ENCODE measurements around the gene B3GNT9. TPM values are rescaled to one million over a fixed set of nuclear protein-coding genes. Genes with fewer than 3 reads are reported as not detected.

B3GNT9 gene
- total RNA-seq, 1 donor from 2014 or later, result 3.7 TPM

GRCh38 chr16:67184995-67185650, 34.3 kb upstream of the B3GNT9 start:
- ATAC-seq, result peak; percentile 36

DNA sequence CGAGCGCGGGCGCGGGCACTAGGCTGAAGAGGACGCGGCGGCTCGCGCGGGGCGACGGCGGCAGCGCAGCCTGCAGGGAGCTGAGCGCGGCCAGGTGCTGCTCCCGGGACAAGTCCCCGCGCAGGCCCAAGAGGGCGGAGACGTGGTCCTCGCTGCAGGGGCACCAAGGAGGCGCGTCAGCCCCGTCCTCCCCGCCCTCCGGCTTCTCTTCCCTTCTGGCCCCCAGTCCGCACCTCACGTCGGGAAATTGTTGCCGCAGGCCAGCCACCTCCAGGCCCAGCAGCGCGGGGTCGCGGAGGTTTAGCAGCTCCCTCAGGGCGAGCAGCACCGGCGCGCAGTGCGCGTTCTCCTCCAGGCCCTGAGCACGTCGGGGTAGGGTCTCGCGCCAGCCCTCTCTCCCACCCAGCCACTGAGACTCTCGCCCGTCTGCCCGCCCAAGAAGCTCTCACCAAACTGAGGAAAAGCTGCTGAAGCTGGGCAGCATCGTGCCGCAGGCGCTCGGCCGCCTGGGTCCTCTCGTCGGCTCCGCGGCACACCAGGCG, 33.7 kb upstream of the B3GNT9 start:
- ATAC-seq, result peak; percentile 3

DNA sequence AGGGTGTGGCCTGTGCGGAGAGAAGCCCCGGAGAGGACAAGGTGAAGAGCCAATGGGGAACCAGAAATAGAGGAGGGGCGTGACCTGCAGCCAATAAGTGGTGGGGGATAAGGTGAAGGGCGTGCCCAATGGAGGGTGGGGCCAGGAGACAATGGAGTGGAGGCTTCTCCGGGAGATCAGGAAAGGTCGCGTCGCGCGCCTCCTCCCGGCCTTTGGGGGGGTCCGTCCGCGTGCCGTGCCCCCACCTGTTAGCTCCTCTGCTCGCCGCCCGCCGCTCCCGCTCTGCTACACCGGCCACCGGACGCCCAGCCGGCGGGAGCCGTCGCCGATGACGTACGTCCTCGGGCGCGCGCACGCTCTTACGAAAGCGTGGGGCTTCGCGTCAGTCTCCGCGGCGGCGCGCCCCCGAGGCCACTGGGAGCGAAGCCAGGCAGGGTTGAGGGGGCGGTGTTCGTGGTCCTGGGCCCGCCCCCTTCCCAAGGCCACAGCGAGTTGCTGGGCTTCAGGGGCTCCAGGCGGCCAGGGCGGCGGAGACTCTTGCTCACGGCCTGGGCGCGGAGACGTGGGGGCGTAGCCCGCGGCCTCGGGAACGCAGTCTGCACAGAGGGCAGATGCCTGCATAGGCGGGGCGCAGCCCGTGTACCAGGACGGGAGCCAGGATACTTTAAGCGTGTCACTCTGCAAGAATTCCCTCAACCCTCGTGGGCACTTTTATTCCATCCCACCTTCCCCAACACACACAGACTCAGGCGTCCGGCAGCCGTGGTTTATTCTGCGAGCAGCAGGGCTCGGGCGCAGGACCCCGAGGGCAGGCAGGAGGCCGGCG, 33.0 kb upstream of the B3GNT9 start, which contains the start of gene MATCAP1:
MATCAP1 (minus strand) TSS at position 337 of the 826 bp plus-strand sequence. CDS start 3,353 bp downstream, outside the sequence.
- peak; percentile 91 for ATAC-seq

- ATAC-seq, result no peak
Observed at GRCh38 chr16:67183284-67183626, 32.5 kb upstream of the B3GNT9 start.

DNA sequence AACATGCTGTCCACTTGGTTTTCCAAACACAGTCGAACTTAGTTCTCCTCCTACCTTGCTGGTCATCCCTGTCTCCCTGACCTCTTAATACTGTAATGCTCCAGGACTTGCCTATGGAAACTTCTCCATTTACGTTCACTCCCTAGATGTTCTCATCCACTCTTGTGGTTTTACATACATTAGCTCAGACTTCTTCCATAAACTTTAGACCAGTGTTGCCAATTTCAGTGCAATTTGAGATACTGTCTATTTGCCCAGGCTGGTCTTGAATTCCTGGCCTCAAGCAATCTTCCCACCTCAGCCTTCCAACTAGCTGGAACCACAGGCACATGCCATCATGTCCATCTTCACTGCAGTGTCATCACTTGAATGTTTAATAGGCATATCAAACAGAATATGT, 31.5 kb upstream of the B3GNT9 start:
- no peak for ATAC-seq

DNA sequence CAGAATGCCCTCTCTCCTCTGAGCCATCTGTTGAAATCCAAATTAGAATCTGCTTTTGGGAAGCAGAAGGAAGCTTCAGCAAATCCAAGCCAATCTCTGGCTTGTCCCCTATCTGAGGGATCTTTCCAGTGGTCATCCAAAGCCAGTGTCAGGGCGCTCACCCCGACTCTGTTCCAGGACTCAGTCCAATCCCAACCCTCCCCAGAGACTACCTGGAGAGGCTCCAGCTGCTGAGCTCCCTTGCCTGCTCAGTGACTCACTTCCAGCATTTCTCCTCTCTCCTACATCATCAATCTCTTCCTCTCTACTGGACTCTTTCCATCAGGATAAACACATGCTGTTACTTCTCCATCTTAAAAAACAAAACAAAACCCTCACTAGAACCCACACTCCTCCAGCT, 30.5 kb upstream of the B3GNT9 start:
- ATAC-seq, result no peak

DNA sequence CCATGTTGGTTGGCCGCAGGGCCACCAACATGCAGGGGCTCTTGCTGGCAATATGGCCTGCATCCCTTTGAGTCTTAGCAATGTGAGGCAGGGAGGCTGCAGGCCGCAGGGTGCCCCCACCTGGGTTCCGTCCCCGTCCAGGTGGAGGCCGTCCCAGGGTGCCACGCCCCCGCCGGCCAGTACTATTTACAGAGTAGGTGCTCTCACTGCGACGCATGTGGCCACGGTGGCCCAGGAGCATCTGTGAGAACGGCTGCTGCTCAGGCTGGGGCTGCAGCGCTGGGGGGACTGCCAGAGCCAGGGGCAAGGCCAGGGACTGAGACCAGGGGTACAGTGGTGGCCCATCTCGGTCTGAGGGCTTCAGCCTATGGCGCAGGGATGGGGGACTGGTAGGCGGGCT, 29.4 kb upstream of the B3GNT9 start:
- ATAC-seq, result no peak

DNA sequence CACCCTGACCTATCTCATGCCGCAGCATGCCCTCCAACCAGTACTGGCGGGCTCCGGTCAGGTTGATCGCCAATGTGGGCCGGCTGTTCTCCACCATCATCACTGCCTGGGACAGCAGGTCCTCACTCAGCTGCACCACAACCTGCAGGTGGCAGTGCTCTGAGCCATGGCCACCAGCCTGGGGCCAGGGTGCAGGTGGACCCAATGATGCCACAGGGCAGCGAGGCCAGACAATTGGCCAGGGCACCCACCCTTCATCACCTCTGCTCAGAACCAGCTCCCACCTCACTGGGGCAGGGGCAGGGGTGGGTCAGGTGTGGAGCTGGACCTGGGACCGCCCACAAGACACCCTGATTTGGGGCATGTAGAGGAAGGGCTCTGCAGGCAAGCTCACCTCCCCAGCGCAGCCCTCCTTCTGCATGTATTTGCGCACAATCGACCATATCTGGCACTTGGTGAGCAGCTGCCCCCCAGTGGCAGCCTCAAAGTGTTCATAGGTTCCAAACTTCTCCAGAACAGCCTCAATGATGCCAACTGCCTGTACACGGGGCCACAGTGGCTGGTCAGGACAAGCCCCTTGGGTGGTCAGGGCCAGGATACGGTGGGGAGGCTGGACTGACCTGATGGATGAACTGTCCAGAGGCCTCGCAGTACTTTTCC, 28.8 kb upstream of the B3GNT9 start:
- ATAC-seq, result peak; percentile 3

DNA sequence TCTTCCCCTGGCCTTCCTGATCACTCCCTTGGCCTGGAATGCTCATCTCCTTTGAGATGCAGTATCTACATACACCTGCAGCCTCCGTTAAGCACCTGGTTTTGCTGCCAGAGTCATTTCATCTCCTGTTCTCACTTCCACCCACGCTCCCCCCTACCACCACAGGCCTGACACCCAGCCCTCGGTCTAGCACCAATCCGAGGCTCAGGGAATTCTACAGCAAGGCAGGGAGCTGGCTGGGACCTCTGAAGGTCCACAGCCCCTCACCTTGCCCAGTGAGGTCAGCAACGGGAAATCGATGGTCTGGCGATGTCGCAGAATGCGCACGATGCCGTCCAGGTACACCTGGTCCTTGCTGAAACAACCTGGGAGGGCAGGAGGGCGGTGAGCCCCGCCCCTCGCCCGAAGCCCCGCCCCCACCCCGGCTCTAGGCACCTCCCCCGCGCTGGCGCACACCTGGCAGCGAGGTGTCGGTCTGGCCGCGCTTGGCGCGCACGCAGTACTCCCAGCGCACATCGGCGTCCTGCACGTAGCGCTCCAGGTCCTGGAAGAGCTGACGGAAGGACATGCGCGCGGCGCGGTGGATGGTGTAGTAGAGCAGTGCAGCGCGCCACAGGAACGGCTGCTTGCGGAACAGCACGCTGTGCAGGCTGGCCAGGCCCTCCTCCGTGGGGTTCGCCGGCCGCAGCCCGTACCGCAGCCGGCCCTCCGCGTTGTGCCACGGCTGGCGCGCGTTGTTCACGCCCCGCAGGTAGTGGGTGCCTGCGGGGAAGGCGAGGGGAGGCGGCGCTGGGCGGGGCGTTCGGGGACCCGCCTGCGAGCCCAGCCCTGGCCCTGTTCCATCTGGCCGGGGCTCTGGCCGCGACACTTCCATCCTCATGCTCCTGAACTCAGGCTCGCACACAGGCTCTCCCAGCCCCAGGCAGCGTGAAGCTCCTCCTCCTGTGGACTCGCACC, 27.2 kb upstream of the B3GNT9 start:
- ATAC-seq, result peak; percentile 70

DNA sequence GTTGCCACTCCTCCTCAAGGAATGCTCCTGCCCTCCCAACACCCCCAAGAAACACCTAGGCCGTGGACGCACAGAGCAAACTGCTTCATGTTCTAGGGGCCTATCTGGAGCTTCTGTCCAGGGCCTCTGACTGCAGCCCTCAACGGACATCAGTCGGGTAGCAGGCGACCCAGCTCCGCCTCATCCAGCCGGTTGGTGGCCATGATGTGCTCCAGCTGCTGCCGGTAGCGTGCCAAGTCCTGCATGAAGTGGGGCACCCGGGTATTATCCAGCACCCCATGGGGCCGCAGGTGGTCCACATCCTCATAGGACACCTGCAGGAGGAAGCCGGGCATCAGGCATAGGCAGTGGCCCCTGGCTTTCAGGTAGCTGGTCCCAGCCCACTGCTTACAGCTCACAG, 25.9 kb upstream of the B3GNT9 start:
- no peak for ATAC-seq

- ATAC-seq, result no peak
Observed at GRCh38 chr16:67174706-67175231, 24.0 kb upstream of the B3GNT9 start.

GRCh38 chr16:67173808-67174705, 23.3 kb upstream of the B3GNT9 start:
- peak; percentile 79 for ATAC-seq

DNA sequence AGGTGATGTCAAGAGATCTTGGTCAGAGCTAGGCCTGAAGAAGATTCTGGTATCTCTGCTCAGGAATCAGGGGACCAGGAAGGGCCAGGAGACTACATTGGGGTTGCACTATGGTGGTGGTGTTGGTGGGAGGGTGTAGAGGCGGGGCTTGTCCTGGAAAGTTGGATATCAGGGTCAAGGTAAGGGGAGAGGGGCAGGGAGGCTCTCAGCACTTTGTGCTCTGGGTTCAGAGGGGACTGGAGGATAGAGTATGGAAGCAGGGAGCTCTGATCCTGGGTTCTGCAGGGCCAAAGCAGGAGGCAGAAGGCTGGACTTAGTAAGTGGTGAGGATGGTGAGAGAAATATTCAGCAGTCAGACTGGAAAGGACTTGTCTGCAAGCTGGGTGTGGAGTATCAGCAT, 22.5 kb upstream of the B3GNT9 start:
- ATAC-seq, result no peak

GRCh38 chr16:67170949-67171649, 20.3 kb upstream of the B3GNT9 start:
- no peak for ATAC-seq

GRCh38 chr16:67170168-67170948, 19.6 kb upstream of the B3GNT9 start, which contains the start of gene NOL3:
Gene NOL3, plus strand, starts transcription at chr16:67170538.
- peak; percentile 67 for ATAC-seq

DNA sequence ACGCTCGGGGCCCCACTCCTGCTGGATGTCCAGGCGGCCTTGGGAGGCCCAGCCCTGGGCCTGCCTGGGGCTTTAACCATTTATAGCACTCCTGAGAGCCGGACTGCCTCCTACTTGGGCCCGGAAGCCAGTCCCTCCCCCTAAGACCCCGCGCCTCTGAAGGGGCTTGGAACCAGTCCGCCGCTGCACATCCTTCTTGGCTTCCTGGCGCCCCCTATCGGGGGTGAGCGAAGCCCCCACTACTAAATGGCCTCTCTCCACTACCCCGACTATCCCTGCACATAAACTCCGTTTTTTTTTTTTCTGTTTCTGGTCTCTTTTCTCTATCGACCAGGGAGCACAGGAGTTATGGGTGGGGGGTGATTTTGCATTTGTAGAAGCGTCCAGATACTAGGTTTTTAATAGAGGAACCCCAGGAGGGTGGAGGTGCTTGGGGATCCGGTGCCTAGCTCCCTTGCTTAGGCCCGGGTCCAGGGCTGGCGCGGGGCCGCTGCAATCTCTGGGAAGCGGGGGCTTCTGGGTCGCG, 18.9 kb upstream of the B3GNT9 start:
- ATAC-seq, result no peak

- ATAC-seq, result no peak
Observed at GRCh38 chr16:67169011-67169451, 18.2 kb upstream of the B3GNT9 start.

- ATAC-seq, result no peak
Observed at GRCh38 chr16:67167588-67167987, 16.8 kb upstream of the B3GNT9 start.

Data from esophagus mucosa (tissue), 1 donor.